LHCN-M2 (cell line): ENCODE data around the gene MAGEB6. TPM values are rescaled to one million over a fixed set of nuclear protein-coding genes. Genes with fewer than 3 reads are reported as not detected.
"Not testable (repeated sequence)": the region's sequence is repeated elsewhere in the genome, so short reads cannot be mapped to it uniquely, and the experiment has no call there.

Experiments used
- DNase-seq: peaks from one replicate; pipeline ENCODE4 v3.0.0-alpha.2; 2012; ENCODE audit warnings: low read depth
- polyA plus RNA-seq: library from polyadenylated mRNA; unstranded; fragments of >200 nt; gene quantifications from one replicate; pipeline ENCODE4 v1.2.1, GENCODE V29; 2012; ENCODE audit warnings: missing spikeins
- total RNA-seq: library from RNA; depleted of rRNA; stranded (reverse); fragments of >200 nt; gene quantifications from 2 replicates; pipeline ENCODE4 v1.2.3, GENCODE V29; 2014; rRNA removed

The MAGEB6 gene
- not detected in 2 replicates for total RNA-seq
- not detected for polyA plus RNA-seq

GRCh38 chrX:26192204-26192603 is at the start of gene MAGEB6:
Gene MAGEB6 (plus strand): TSS chrX:26192440. CDS start chrX:26193847, 1,407 bp downstream.
- no peak for DNase-seq

GRCh38 chrX:26146024-26146423 is 46.2 kb upstream of the MAGEB6 start:
- DNase-seq: no peak

GRCh38 chrX:26160301-26160700 is 31.9 kb upstream of the MAGEB6 start, which contains the start of gene MAGEB6B:
Gene MAGEB6B (plus strand): TSS chrX:26160601. CDS start chrX:26160601, 0 bp downstream.
- no peak for DNase-seq

GRCh38 chrX:26203561-26203960 is 11.3 kb downstream of the MAGEB6 start:
- DNase-seq: no peak

- not testable (repeated sequence) for DNase-seq
Observed at GRCh38 chrX:26204717-26205116, 12.5 kb downstream of the MAGEB6 start.

- no peak for DNase-seq
Observed at GRCh38 chrX:26208012-26208411, 15.8 kb downstream of the MAGEB6 start.

GRCh38 chrX:26215869-26216268 is 23.6 kb downstream of the MAGEB6 start, which contains the start of gene MAGEB5:
Gene MAGEB5 (plus strand): TSS chrX:26216169. CDS start chrX:26217302, 1,133 bp downstream.
- DNase-seq: no peak

- DNase-seq: no peak
Observed at GRCh38 chrX:26219351-26219750, 27.1 kb downstream of the MAGEB6 start.

- DNase-seq: no peak
Observed at GRCh38 chrX:26234177-26234576, 41.9 kb downstream of the MAGEB6 start.

Other genes with a start within 250 kb of the MAGEB6 start
- gene MAGEB18, start 54.1 kb upstream of the MAGEB6 start, total RNA-seq: not detected in 2 replicates
- gene MAGEB6B, start 31.8 kb upstream of the MAGEB6 start, total RNA-seq: not detected in 2 replicates
- gene MAGEB5, start 23.7 kb downstream of the MAGEB6 start, total RNA-seq: not detected in 2 replicates